WI38 (cell line): ENCODE measurements around the gene WDR46.

Experiments used
- H3K4me3 ChIP-seq: 2 replicates; pipeline ENCODE4 v1.5.1; 2011; ENCODE audit warnings: low read depth, mild to moderate bottlenecking, control low read depth, low read length
- TF ChIP-seq, protein P1 (sequence below): IDR thresholded peaks from 2 replicates; pipeline ENCODE4 v1.5.1; 2012; ENCODE audit warnings: low read depth, mild to moderate bottlenecking, control low read depth, low read length

Gene WDR46

GRCh38 chr6:33276581-33276863 is 12.5 kb downstream of the WDR46 start:
- H3K4me3 ChIP-seq = peak overlapping the region; percentile 41
- TF ChIP-seq, protein P1, sequence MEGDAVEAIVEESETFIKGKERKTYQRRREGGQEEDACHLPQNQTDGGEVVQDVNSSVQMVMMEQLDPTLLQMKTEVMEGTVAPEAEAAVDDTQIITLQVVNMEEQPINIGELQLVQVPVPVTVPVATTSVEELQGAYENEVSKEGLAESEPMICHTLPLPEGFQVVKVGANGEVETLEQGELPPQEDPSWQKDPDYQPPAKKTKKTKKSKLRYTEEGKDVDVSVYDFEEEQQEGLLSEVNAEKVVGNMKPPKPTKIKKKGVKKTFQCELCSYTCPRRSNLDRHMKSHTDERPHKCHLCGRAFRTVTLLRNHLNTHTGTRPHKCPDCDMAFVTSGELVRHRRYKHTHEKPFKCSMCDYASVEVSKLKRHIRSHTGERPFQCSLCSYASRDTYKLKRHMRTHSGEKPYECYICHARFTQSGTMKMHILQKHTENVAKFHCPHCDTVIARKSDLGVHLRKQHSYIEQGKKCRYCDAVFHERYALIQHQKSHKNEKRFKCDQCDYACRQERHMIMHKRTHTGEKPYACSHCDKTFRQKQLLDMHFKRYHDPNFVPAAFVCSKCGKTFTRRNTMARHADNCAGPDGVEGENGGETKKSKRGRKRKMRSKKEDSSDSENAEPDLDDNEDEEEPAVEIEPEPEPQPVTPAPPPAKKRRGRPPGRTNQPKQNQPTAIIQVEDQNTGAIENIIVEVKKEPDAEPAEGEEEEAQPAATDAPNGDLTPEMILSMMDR = no peak

DNA sequence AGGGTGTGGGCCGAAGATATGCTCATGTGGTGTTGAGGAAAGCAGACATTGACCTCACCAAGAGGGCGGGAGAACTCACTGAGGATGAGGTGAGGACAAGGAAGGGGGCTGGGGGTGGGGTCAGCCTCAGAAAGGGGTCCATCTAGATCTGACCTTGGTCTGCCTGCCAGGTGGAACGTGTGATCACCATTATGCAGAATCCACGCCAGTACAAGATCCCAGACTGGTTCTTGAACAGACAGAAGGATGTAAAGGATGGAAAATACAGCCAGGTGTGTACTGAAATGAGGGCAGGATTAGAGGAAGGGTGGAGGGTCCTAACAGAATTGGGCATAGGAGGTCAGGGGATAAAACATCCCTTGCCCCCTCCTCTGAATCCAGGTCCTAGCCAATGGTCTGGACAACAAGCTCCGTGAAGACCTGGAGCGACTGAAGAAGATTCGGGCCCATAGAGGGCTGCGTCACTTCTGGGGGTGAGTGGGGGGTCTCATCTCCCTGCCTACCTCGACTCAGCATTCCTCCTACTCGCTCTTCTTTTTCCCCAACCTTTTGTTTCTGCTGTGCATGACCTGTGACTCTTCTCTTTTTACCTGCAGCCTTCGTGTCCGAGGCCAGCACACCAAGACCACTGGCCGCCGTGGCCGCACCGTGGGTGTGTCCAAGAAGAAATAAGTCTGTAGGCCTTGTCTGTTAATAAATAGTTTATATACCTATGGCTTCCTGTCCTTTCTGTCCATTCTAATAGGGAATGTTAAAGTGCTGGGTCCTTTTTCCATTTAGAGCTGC is 13.1 kb downstream of the WDR46 start:
- peak overlapping the region; percentile 41 for H3K4me3 ChIP-seq

DNA sequence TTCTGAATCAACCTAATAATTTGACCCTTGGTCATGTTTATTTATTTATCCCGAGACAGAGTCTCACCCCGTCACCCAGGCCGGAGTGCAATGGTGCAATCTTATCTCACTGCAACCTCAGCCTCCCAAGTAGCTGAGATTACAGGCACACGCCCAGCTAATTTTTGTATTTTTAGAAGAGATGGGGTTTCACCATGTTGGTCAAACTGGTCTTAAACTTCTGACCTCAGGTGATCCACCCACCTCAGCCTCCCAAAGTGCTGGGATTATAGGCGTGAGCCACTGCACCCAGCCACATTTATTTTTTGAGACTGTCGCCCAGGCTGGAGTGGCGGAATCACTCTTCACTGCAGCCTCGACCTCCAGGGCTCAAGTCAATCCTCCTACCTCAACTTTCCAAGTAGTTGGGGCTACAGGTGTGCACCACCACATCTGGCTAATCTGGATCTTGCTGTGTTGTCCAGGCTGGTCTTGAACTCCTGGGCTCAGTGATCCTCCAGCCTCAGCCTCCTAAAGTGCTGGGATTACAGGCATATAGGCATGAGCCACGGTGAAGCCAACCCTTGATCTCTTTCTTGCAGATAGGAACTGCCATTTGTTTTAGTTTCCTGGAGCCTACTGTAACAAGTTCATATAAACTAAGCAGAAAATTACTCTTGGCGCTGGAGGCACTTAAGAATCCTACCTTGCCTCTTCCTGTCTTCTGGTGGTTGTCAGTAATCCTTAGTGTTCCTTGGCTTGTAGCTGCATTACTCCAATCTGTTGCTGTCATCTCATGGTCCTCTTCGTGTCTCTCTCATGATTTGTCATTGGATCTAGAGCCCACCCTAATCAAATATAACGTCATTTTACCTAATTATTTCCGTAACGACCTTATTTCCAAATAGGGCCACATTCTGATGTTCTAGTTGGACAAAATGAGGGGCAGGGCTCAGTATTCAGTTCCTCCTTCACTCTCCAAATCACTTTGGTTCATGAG is 14.8 kb downstream of the WDR46 start:
- TF ChIP-seq, protein P1 = no peak
- peak overlapping the region; percentile 75 for H3K4me3 ChIP-seq

DNA sequence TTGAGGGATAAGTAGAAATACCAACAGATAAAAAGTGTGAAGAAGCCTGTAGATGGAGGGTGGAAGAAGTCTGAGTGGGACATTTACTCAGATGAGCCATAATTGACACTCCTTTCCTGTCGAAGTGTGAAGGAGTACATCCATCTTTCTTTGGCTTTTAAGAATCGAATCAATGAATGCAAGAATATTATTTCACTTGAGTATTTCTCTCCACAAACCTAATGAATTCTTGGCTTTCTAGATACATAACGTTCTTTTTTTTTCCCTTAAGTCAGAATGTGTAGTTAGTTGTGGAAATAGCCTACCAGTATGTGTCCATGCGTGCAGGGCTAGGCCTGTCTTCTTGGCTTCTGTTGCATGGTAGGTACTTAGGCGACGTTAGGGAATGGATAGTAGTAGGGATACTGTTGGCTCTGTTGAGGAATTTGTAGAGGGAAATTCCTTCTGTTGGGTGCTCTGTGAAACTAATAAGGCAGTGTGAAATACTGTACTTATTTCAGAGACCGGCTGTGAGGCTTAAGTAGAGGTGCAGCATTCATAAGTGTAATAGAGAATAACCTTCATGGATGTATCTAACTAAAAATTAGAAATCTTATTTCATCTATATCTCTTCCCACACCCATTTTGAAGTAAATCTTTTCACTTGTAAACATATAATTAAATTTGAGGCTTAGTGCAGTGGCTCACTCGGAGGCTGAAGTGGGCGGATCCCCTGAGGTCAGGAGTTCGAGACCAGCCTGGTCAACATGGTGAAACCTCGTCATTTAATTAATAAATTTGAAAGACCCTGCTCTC is 15.7 kb downstream of the WDR46 start:
- H3K4me3 ChIP-seq = peak overlapping the region; percentile 75
- TF ChIP-seq, protein P1 = no peak

DNA sequence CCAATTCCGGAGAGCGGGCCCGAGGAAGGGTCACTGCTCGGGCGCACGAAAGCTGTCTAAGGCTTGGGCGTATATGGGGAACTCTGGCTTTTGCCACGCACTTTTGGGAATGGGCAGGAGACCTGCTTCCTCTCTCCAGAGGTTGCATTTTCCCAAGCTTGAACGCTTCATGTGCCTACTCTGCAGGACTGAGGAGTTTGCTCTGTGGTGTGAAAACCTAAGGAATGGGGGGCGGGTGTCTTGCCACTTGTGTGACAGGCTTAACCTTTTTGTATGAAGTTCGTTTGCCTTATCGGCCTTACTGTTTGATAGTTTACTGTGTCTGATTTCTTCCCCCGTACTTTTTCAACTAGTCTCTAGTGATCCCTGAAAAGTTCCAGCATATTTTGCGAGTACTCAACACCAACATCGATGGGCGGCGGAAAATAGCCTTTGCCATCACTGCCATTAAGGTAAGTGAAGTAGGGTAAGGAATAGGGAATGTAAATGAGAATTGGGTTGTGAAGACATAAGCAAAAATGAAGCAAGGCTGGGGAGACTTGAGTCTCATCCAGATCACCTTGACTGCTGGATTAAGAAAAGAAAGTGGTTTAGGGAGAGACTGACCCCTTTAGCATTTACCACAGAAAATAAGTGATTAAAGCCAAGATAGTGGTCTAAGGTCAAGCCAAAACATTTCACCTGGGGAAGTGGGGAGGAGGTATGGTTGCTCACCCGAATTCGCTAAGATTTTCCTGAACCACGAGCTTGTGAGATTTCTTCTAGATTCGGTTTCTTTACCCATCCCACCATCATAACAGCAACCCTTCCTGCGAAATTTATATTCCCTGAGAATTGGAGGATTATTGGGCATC is 16.5 kb downstream of the WDR46 start:
- TF ChIP-seq, protein P1 = no peak
- H3K4me3 ChIP-seq = peak overlapping the region; percentile 75

- H3K4me3 ChIP-seq = peak within 1 kb of the TSS; percentile 75
- TF ChIP-seq, protein P1 = no peak
These were observed 17.4 kb downstream of the WDR46 start, which contains the start of the genes RPS18 and VPS52 for GRCh38 chr6:33271468-33272274. Gene RPS18, plus strand, starts transcription at chr6:33272075. Its CDS starts 45 bp downstream, at chr6:33272120. Gene VPS52, minus strand, starts transcription at chr6:33271876. Its CDS starts 201 bp downstream, at chr6:33271675.
